Peyer's patch (tissue), 4 donors: ENCODE data around the gene CCDC174. TPM values are rescaled to one million over a fixed set of nuclear protein-coding genes. Genes with fewer than 3 reads are reported as not detected.

Source experiments
- DNase-seq, 3 donors: peaks; one replicate each; pipeline ENCODE4 v3.0.0-alpha.2; 2017 to 2019
- H3K27ac ChIP-seq, 4 donors: fragments of 200-600 bp; sonication (generic); one replicate each; pipeline ENCODE4 v1.5.1; 2016 to 2019
- H3K27me3 ChIP-seq, 2 donors: fragments of 200-600 bp; sonication (generic); one replicate each; pipeline ENCODE4 v1.5.1; 2019
- H3K36me3 ChIP-seq, 3 donors: fragments of 200-600 bp; sonication (generic); one replicate each; pipeline ENCODE4 v1.5.1; 2016 to 2019
- H3K4me1 ChIP-seq, 4 donors: fragments of 200-600 bp; sonication (generic); one replicate each; pipeline ENCODE4 v1.5.1; 2016 to 2019
- H3K4me3 ChIP-seq, 4 donors: fragments of 200-600 bp; sonication (generic); 1 replicate in 3 of 4; 2 replicates in 1 of 4; pipeline ENCODE4 v1.5.1; 2016 to 2019; ENCODE audit warnings: mild to moderate bottlenecking in 1 of 4
- H3K9me3 ChIP-seq, 4 donors: fragments of 200-600 bp; sonication (generic); one replicate each; pipeline ENCODE4 v1.5.1; 2016 to 2019; ENCODE audit warnings: mild to moderate bottlenecking in 1 of 4
- POLR2A ChIP-seq, 2 donors: fragments of 450-650 bp; IDR thresholded peaks; one replicate each; pipeline ENCODE4 v1.5.1; 2017; ENCODE audit warnings: antibody characterized with exemption in 2 of 2, mild to moderate bottlenecking in 2 of 2, moderate library complexity in 2 of 2
- total RNA-seq, 4 donors: library from RNA; depleted of rRNA; stranded (reverse); fragments of >200 nt; gene quantifications; one replicate each; pipeline ENCODE4 v1.1.0, GENCODE V29; 2016
- TF ChIP-seq, protein P1 (sequence below), 6 experiments: fragments of 450-650 bp in 4 of 6; fragments of 200-600 bp in 2 of 6; sonication (generic) in 1 of 6; IDR thresholded peaks; one replicate each; pipeline ENCODE4 v1.5.1; 2017 to 2019; ENCODE audit warnings: antibody characterized with exemption in 6 of 6, mild to moderate bottlenecking in 3 of 6, moderate library complexity in 1 of 6

CCDC174 gene
- total RNA-seq, 4 donors from 2014 or later, result 20.1 to 55.3 (median 42.0) TPM

DNA sequence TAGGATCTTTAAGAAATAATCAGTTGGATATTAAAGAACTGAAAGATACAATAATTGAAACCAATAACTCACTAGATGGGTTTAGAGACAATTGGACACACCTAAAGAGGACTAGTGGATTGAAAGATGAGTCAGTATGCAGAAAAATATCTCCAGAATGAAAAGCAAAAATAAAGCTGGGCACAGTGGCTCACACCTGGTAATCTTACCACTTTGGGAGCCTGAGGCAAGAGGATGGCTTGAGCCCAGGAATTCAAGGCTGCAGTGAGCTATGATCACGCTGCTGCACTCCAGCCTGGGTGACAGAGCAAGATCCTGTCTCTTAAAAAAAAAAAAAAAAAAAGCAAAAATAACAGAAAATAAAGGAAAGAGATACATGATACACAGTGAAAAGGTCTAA, 37.4 kb upstream of the CCDC174 start:
- no peak for DNase-seq

DNA sequence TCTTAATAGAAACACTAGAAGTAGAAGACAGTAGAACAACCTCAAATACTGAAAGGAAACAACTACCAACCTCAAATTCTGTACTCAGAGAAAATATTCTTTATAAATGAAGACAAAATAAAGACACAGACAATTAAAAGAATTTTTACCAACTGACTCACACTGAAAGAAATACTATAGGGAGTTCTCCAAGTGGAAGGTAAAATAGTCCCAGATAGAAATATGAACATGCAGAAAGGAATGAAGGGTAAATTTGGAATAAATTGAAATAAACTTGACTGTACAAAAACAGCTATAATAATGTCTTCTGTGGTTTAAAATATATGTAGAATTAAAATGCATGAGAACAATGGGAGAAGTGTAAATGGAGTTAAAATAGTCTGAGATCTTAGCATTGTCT, 36.7 kb upstream of the CCDC174 start:
- no peaks in the 10 kb centered on the region for H3K9me3 ChIP-seq
- no peaks in the 10 kb centered on the region for H3K36me3 ChIP-seq
- no peak overlapping the region for H3K27ac ChIP-seq
- DNase-seq, result no peak
- TF ChIP-seq, protein P1, sequence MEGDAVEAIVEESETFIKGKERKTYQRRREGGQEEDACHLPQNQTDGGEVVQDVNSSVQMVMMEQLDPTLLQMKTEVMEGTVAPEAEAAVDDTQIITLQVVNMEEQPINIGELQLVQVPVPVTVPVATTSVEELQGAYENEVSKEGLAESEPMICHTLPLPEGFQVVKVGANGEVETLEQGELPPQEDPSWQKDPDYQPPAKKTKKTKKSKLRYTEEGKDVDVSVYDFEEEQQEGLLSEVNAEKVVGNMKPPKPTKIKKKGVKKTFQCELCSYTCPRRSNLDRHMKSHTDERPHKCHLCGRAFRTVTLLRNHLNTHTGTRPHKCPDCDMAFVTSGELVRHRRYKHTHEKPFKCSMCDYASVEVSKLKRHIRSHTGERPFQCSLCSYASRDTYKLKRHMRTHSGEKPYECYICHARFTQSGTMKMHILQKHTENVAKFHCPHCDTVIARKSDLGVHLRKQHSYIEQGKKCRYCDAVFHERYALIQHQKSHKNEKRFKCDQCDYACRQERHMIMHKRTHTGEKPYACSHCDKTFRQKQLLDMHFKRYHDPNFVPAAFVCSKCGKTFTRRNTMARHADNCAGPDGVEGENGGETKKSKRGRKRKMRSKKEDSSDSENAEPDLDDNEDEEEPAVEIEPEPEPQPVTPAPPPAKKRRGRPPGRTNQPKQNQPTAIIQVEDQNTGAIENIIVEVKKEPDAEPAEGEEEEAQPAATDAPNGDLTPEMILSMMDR (IDR thresholded peaks at IDR 0.05), result no peak
- TF ChIP-seq POLR2A (IDR thresholded peaks at IDR 0.05), result no peak
- no peaks in the 10 kb centered on the region for H3K4me1 ChIP-seq
- no peak overlapping the region for H3K4me3 ChIP-seq
- H3K27me3 ChIP-seq, result no peaks in the 10 kb centered on the region

More for the DNA sequence above, 37.4 kb upstream of the CCDC174 start:
- no peak overlapping the region for H3K4me3 ChIP-seq
- no peak for TF ChIP-seq POLR2A (IDR thresholded peaks at IDR 0.05)
- TF ChIP-seq, protein P1 (IDR thresholded peaks at IDR 0.05), result no peak
- H3K27me3 ChIP-seq, result no peaks in the 10 kb centered on the region
- H3K27ac ChIP-seq, result no peak overlapping the region
- no peaks in the 10 kb centered on the region for H3K4me1 ChIP-seq
- H3K9me3 ChIP-seq, result no peaks in the 10 kb centered on the region
- no peaks in the 10 kb centered on the region for H3K36me3 ChIP-seq

DNA sequence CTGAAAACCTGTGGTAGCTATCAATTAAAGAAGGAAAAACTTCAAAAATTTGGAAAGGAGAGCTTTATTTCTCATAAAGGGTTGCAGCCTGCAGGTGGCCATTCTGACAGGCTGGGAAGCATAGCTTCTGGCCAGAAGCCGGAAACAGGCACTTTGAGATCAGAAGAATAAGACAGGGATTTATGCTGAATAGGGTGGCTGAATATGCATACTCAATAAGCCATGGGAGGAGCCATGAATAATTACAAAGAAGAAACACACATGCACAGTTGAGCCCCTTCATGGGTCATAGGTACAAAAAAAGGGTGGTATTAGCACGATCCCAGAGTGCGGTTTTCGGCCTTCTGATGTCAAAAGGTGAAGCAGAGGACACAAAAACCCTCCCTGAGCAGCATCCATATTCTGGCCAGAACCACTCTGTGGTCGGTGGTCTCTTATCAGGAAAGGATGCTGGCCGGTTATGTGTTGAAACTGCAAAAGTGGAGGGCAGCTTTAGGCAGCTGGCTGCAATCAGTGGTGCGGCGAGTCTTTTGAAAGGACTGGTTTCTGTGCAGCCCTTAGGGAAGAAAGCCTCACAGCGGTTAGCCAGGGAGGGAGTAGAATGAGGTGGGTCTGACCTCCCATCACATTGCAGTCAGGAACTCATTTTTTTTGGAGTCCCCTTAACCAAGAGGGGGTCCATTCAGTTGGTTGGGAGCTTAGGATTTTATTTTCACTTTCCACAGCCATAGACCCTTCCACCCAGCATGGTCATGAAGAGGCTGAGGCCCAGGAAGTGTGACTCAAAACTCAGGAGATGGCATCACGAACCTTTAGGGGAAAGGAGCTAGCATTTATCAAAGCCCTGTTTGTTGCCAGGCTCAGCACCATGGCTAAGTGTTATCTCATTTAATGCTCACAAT, 34.7 kb upstream of the CCDC174 start:
- Histone ChIP-seq H3K36me3 (no peaks in the 10 kb centered on the region), H3K4me1 (no peaks in the 10 kb centered on the region), H3K27ac (no peak overlapping the region), H3K4me3 (no peak overlapping the region), H3K27me3 (no peaks in the 10 kb centered on the region), H3K9me3 (no peaks in the 10 kb centered on the region)
- TF ChIP-seq, protein P1 (IDR thresholded peaks at IDR 0.05), result no peak
- TF ChIP-seq POLR2A (IDR thresholded peaks at IDR 0.05), result no peak
- no peak for DNase-seq

DNA sequence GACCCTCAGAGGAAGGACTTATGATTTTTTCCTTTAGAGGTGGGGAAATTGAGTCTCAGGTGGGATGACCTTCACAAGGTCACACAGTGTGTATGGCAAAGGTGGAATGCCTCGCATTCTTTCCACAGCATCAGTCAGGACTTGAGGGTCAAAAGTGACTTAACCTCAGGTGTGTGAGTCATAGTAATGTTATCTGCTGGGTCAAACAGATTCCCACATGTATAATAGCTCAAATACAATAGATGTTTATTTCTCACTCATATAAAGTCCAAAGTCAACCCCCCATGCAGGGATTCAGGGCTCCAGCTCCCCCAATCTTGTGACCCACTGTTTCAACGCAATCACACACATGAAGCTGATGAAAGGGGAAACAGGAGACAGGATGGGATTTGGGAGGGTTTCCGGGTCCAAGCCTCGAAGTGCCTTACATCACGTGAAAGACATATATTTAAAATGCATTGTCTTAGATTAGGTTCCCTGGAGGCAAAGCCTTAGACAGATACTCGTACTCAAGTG, 34.0 kb upstream of the CCDC174 start:
- no peaks in the 10 kb centered on the region for H3K36me3 ChIP-seq
- no peaks in the 10 kb centered on the region for H3K4me1 ChIP-seq
- no peaks in the 10 kb centered on the region for H3K9me3 ChIP-seq
- no peak overlapping the region for H3K27ac ChIP-seq
- TF ChIP-seq, protein P1 (IDR thresholded peaks at IDR 0.05), result no peak
- TF ChIP-seq POLR2A (IDR thresholded peaks at IDR 0.05), result no peak
- no peak overlapping the region for H3K4me3 ChIP-seq
- no peaks in the 10 kb centered on the region for H3K27me3 ChIP-seq
- DNase-seq, result no peak

DNA sequence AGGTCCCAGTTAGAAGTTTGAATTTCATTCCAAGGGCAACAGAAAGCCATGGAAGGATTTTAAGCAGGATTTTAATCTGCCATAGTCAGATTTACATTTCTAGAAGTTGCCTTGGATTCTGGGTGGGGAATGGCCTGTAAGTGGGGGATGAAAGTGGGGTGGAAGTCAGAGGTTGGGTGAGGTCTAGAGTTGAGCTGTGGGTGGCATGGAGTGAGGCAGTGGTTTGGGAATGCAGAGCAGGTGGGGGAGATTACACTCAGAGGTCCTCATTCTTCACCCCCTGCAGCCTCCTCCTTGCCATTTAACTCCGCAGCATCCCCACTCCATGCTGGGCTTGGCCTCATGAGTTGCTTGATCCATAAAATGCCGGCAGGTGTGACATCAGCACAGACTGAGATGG, 32.0 kb upstream of the CCDC174 start:
- Histone ChIP-seq H3K4me1 (no peaks in the 10 kb centered on the region), H3K4me3 (no peak overlapping the region), H3K9me3 (no peaks in the 10 kb centered on the region), H3K36me3 (no peaks in the 10 kb centered on the region), H3K27me3 (no peaks in the 10 kb centered on the region), H3K27ac (no peak overlapping the region)
- TF ChIP-seq POLR2A (IDR thresholded peaks at IDR 0.05), result no peak
- TF ChIP-seq, protein P1 (IDR thresholded peaks at IDR 0.05), result no peak
- DNase-seq, result no peak
